GM13976 (cell line): Measurements from ENCODE around the gene AKAP8.
"Not testable (repeated sequence)": the region's sequence is repeated elsewhere in the genome, so short reads cannot be mapped to it uniquely, and the experiment has no call there.

Experiments used
- DNase-seq: peaks from one replicate; pipeline ENCODE4 v3.0.0; 2012; ENCODE audit warnings: low spot score
- CTCF ChIP-seq: IDR thresholded peaks from 2 replicates; pipeline ENCODE4 v1.5.1; 2012; ENCODE audit warnings: borderline replicate concordance, mild to moderate bottlenecking; ENCODE audit not compliant: insufficient read depth; ENCODE audit errors: extremely low read depth, missing control alignments, control extremely low read depth
- in situ Hi-C: fragments of 300-500 bp; cut with MboI; formaldehyde crosslinking; loops from one replicate; pipeline ENCODE4 v1.12.0; 2022; ENCODE audit warnings: low sequenced_read_pairs, mixed read lengths, inconsistent platforms; ENCODE audit not compliant: unreplicated experiment

AKAP8 gene

GRCh38 chr19:15419413-15420025 lies 39.9 kb upstream of the AKAP8 start:
- in situ Hi-C loops, result no loop called here
- TF ChIP-seq CTCF, result no peak
- DNase-seq, result no peak

GRCh38 chr19:15418579-15419412 lies 39.2 kb upstream of the AKAP8 start, which contains the start of gene AKAP8L:
AKAP8L (minus strand) TSS chr19:15418988; CDS start chr19:15418923, 65 bp downstream.
- DNase-seq, result peak; percentile 100
- in situ Hi-C loops, result no loop called here
- peak; percentile 77 for TF ChIP-seq CTCF

- in situ Hi-C loops, result no loop called here
Measured at GRCh38 chr19:15418231-15418578, 38.6 kb upstream of the AKAP8 start.

GRCh38 chr19:15417699-15418098 lies 38.1 kb upstream of the AKAP8 start:
- no peak for TF ChIP-seq CTCF
- DNase-seq, result no peak
- in situ Hi-C loops, result no loop called here

More at GRCh38 chr19:15418231-15418578, 38.6 kb upstream of the AKAP8 start:
- DNase-seq, result no peak
- TF ChIP-seq CTCF, result no peak

- TF ChIP-seq CTCF, result no peak
- no peak for DNase-seq
- in situ Hi-C loops, result no loop called here
Measured at GRCh38 chr19:15412832-15413231, 33.2 kb upstream of the AKAP8 start.

- DNase-seq, in situ Hi-C loops: not testable (repeated sequence)
Measured at GRCh38 chr19:15411351-15411750, 31.8 kb upstream of the AKAP8 start.

GRCh38 chr19:15404780-15405211 lies 25.2 kb upstream of the AKAP8 start:
- in situ Hi-C loops, result no loop called here
- TF ChIP-seq CTCF, result no peak
- no peak for DNase-seq
